Cardiac fibroblast (primary cell): ENCODE data around the gene STPG2.

Source experiments
- DNase-seq, 2 donors: peaks; one replicate each; pipeline versions ENCODE4 v3.0.0 to v3.0.0-alpha.2; 2010; ENCODE audit warnings: low read depth in 2 of 2
- H3K4me3 ChIP-seq, 2 donors: replicated peaks in 1 of 2; 1 replicate in 1 of 2; 2 replicates in 1 of 2; pipeline ENCODE4 v1.5.1; 2011; ENCODE audit warnings: low read depth in 2 of 2, low read length in 2 of 2, mild to moderate bottlenecking in 2 of 2, moderate library complexity in 1 of 2
- TF ChIP-seq, protein P1 (sequence below): IDR thresholded peaks from one replicate; pipeline ENCODE4 v1.5.1; 2011; ENCODE audit warnings: low read depth, mild to moderate bottlenecking, low read length, inconsistent platforms

The STPG2 gene

DNA sequence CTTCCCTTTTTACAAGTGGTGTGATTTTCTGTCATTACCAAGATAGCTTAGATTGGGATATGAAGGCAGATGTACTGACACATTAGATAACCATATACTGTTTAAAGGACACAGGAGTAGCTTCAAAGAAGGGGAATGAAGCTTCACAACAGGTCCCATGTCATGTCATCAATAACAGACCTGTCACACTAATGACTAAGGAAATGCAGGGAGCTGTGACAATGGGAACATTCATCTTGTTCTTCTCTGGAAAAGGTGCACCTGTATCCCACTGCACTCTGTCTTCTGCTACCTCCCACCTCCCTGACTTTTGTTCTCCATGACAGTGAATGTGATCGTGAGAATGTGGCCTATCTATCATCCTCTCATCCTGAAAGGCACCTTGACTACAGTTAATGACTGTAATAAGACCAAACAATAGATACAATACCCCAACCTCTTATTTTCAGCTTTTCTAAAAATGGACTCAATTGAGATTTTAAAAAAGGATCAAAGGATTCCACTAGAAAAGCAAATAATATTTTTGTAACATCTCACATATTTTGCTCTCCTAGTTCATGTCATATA is 472.5 kb downstream of the STPG2 start:
- no peak overlapping the region for H3K4me3 ChIP-seq
- TF ChIP-seq, protein P1, sequence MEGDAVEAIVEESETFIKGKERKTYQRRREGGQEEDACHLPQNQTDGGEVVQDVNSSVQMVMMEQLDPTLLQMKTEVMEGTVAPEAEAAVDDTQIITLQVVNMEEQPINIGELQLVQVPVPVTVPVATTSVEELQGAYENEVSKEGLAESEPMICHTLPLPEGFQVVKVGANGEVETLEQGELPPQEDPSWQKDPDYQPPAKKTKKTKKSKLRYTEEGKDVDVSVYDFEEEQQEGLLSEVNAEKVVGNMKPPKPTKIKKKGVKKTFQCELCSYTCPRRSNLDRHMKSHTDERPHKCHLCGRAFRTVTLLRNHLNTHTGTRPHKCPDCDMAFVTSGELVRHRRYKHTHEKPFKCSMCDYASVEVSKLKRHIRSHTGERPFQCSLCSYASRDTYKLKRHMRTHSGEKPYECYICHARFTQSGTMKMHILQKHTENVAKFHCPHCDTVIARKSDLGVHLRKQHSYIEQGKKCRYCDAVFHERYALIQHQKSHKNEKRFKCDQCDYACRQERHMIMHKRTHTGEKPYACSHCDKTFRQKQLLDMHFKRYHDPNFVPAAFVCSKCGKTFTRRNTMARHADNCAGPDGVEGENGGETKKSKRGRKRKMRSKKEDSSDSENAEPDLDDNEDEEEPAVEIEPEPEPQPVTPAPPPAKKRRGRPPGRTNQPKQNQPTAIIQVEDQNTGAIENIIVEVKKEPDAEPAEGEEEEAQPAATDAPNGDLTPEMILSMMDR, result no peak
- DNase-seq, result no peak

DNA sequence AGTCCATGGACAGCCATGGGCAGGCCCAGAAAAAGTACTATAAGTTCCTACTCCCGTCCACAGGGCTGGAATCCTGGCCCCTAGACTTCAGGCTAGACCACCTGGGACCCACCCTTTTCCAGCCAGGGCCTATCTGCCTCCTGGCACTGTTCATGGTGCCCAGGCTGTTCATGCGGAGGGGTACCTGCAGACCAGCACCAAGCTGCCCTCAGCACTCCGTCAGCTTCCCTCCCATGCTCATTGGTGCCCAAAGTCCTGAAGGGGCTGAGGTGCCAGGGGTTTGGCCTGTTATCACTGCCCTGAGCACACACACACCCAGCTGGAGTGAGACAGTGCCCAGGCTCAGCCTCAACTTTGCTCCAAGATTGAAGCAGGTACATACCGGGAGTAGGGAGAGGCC is 477.7 kb downstream of the STPG2 start:
- TF ChIP-seq, protein P1, result no peak
- DNase-seq, result no peak
- H3K4me3 ChIP-seq, result no peak overlapping the region

DNA sequence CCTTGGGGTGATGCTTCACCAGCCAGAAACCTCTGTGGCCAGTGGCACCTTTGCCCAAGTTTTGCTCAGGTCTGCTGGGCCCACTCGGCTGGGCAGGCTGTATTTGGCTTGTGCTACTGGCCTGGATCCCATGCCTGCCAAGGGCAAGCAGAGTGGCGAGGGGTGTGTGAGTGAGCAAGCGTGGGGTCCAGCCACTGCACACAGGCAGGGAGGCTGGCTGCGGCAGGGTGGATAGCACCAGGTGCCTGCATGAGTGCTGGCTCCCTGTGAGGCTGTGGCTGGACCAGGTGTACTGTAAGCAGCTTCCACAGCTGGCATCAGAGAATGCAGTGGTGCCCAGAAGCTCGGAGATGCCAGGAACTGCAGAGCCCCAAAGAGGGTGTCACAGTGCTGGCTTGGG is 478.5 kb downstream of the STPG2 start:
- DNase-seq, result no peak
- TF ChIP-seq, protein P1, result no peak
- no peak overlapping the region for H3K4me3 ChIP-seq

DNA sequence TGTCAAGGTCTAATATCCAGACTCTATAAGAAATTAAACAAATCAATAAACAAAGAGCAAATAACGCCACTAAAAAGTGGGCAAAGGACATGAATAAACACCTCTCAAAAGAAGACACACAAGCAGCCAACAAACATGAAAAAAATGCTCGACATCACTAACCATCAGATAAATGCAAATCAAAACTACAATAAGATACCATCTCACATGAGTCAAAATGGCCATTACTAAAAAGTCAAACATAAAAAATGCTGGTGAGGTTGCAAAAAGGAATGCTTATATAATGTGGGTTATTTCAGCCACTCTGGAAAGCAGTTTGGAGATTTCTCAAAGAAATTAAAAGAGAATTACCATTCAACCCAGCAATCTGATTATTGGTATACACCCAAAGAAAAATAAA is 481.1 kb downstream of the STPG2 start:
- H3K4me3 ChIP-seq, result no peak overlapping the region
- no peak for DNase-seq
- TF ChIP-seq, protein P1, result no peak

DNA sequence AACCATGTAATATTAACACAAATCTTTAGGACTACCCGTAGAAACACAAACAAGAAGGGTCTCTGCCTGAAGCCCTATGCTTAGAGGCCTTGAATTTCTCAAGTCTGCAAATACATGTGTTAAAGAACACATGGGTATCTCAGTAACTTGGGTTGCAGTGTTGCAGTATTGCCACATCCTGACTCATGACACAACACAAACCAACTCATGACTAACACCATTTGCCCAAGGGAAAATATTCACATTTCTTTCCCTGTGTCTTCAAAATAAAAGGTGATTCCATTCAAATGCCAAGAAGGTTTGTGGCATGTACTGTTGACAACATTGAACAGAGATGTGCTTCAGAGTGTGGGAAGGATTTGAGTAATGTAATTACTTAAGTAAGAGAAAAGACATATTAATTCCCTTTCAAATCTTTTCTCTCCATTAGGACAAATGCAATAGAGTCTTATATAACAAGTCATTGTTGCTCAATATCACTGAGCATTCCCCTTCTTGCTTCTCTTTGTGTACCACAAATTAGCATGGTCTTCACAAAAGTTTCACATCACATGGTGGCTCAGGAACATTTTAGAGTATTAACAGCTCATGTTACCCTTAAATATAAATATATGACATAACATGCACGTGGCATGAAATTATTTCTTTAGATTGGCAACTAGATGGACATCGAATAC is 487.1 kb downstream of the STPG2 start:
- TF ChIP-seq, protein P1, result no peak
- peak; percentile 72 to 91 for DNase-seq
- no peak overlapping the region for H3K4me3 ChIP-seq

DNA sequence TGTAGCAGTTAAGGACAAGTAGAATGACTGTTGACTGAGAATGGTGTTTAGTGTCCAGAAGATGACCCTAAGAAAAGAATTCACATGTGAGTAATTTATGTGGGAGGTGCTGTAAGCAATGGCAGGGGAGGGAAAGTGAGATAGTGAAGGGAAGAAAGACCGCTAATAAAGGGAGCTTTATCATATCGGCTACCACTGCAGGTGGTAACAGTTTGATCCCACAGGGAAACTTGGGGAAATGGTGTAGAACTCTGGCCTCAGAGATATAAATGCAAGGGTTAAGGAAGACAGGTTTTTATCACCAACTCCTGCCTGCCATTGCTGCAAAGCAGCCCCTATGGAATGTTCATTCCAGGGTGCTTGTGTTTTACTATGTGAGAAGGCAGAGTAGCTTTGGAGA is 489.6 kb downstream of the STPG2 start:
- TF ChIP-seq, protein P1, result no peak
- DNase-seq, result no peak
- no peak overlapping the region for H3K4me3 ChIP-seq
